Activated T-helper 1 cell treated with anti-CD3 and anti-CD28 coated beads, Interleukin-12 subunit alpha, Interleukin-12 subunit beta, Interleukin-2, Interleukin-4 antibody, amounts not matched to agents 30 ng/mL and 10 ng/mL and 1 ng/mL, durations not matched to agents 14 hours and 24 hours and 36 hours (primary cell): Measurements from ENCODE around the gene SLC5A2. TPM values are rescaled to one million over a fixed set of nuclear protein-coding genes. Genes with fewer than 3 reads are reported as not detected.
A peak's percentile ranks its signal among the peaks of the same experiment; 100 is the strongest.
"Not testable (repeated sequence)": the region's sequence is repeated elsewhere in the genome, so short reads cannot be mapped to it uniquely, and the experiment has no call there.

Experiments used
- DNase-seq: peaks from one replicate; pipeline ENCODE4 v3.0.0; 2021; ENCODE audit warnings: low spot score
- H3K27ac Mint-ChIP-seq: one replicate; pipeline ENCODE4 v1.8.0; 2021; ENCODE audit warnings: mild to moderate bottlenecking, mixed read lengths
- H3K27me3 Mint-ChIP-seq: one replicate; pipeline ENCODE4 v1.8.0; 2022; ENCODE audit warnings: mild to moderate bottlenecking, moderate library complexity, mixed read lengths; ENCODE audit not compliant: insufficient read depth
- H3K36me3 Mint-ChIP-seq: one replicate; pipeline ENCODE4 v1.8.0; 2021; ENCODE audit warnings: low read depth, mixed read lengths
- H3K4me1 Mint-ChIP-seq: one replicate; pipeline ENCODE4 v1.8.0; 2021; ENCODE audit warnings: low read depth, mixed read lengths
- H3K4me3 Mint-ChIP-seq: one replicate; pipeline ENCODE4 v1.8.0; 2021; ENCODE audit warnings: mild to moderate bottlenecking, moderate library complexity, mixed read lengths
- H3K9me3 Mint-ChIP-seq: one replicate; pipeline ENCODE4 v1.8.0; 2021; ENCODE audit warnings: mixed read lengths
- intact Hi-C: fragments of 100-400 bp; cut with micrococcal nuclease; formaldehyde crosslinking; loops from one replicate; pipeline ENCODE4 v1.15.1; 2024
- total RNA-seq: library from RNA; stranded (reverse); gene quantifications from 2 replicates; pipeline ENCODE4 v1.2.3, GENCODE V29; 2022

SLC5A2 gene
- total RNA-seq, 1 donor from 2014 or later = not detected

GRCh38 chr16:31474773-31475738 lies 7.9 kb upstream of the SLC5A2 start:
- no peak for DNase-seq
- Mint-ChIP-seq H3K9me3 (no peaks in the 10 kb centered on the region), H3K4me1 (peaks cover 23% of the 10 kb centered on the region), H3K36me3 (peaks cover 2% of the 10 kb centered on the region), H3K27me3 (peaks cover 55% of the 10 kb centered on the region), H3K4me3 (peak overlapping the region; percentile 6), H3K27ac (no peak overlapping the region)
- intact Hi-C loops = loop anchor here (10.0 kb wide), 1 partner anchor 60 kb away; no protein-coding TSS in a partner anchor

GRCh38 chr16:31475946-31476302 lies 7.0 kb upstream of the SLC5A2 start:
- no peak for DNase-seq
- Mint-ChIP-seq H3K27me3 (peaks cover 55% of the 10 kb centered on the region), H3K4me1 (peaks cover 23% of the 10 kb centered on the region), H3K36me3 (peaks cover 2% of the 10 kb centered on the region), H3K9me3 (no peaks in the 10 kb centered on the region), H3K27ac (no peak overlapping the region), H3K4me3 (peak overlapping the region; percentile 79)
- intact Hi-C loops = loop anchor here (2.0 to 10.0 kb wide), 3 partner anchors 59 to 393 kb away; a partner anchor contains a TSS

GRCh38 chr16:31476303-31477219 lies 6.4 kb upstream of the SLC5A2 start:
- H3K4me3 Mint-ChIP-seq = peak overlapping the region; percentile 79
- intact Hi-C loops = loop anchor here (1.0 to 10.0 kb wide), 7 partner anchors 11 to 392 kb away; partner anchors contain the start of genes ARMC5 and RUSF1
- H3K27me3 Mint-ChIP-seq = peaks cover 50% of the 10 kb centered on the region
- H3K36me3 Mint-ChIP-seq = peaks cover 2% of the 10 kb centered on the region
- peak; percentile 70 for DNase-seq
- no peaks in the 10 kb centered on the region for H3K9me3 Mint-ChIP-seq
- H3K27ac Mint-ChIP-seq = no peak overlapping the region
- peaks cover 23% of the 10 kb centered on the region for H3K4me1 Mint-ChIP-seq

GRCh38 chr16:31477220-31478216 lies 5.4 kb upstream of the SLC5A2 start:
- H3K9me3 Mint-ChIP-seq = no peaks in the 10 kb centered on the region
- no peak overlapping the region for H3K27ac Mint-ChIP-seq
- DNase-seq = no peak
- peaks cover 2% of the 10 kb centered on the region for H3K36me3 Mint-ChIP-seq
- H3K4me1 Mint-ChIP-seq = peaks cover 19% of the 10 kb centered on the region
- H3K27me3 Mint-ChIP-seq = peaks cover 46% of the 10 kb centered on the region
- intact Hi-C loops = loop anchor here (1.0 to 10.0 kb wide), 7 partner anchors 10 to 391 kb away; partner anchors contain the start of genes ARMC5 and RUSF1
- peak overlapping the region; percentile 76 for H3K4me3 Mint-ChIP-seq

- Mint-ChIP-seq H3K36me3 (no peaks in the 10 kb centered on the region), H3K27me3 (peaks cover 36% of the 10 kb centered on the region), H3K4me3 (no peak overlapping the region), H3K4me1 (peaks cover 14% of the 10 kb centered on the region), H3K9me3 (no peaks in the 10 kb centered on the region), H3K27ac (no peak overlapping the region)
- DNase-seq = no peak
- intact Hi-C loops = loop anchor here (10.0 kb wide), 1 partner anchor 56 kb away; no protein-coding TSS in a partner anchor
These were observed 4.0 kb upstream of the SLC5A2 start for GRCh38 chr16:31478956-31479355.

- no peak overlapping the region for H3K4me3 Mint-ChIP-seq
- intact Hi-C loops = loop anchor here (10.0 kb wide), 1 partner anchor 55 kb away; no protein-coding TSS in a partner anchor
These were observed 3.2 kb upstream of the SLC5A2 start for GRCh38 chr16:31479751-31480150.

GRCh38 chr16:31480851-31481536 lies 1.9 kb upstream of the SLC5A2 start:
- intact Hi-C loops = no loop called here
- no peaks in the 10 kb centered on the region for H3K9me3 Mint-ChIP-seq
- peaks cover 14% of the 10 kb centered on the region for H3K4me1 Mint-ChIP-seq
- H3K36me3 Mint-ChIP-seq = no peaks in the 10 kb centered on the region
- H3K27ac Mint-ChIP-seq = no peak overlapping the region
- no peak for DNase-seq
- peaks cover 34% of the 10 kb centered on the region for H3K27me3 Mint-ChIP-seq
- H3K4me3 Mint-ChIP-seq = no peak overlapping the region

More at GRCh38 chr16:31479751-31480150, 3.2 kb upstream of the SLC5A2 start:
- H3K36me3 Mint-ChIP-seq = no peaks in the 10 kb centered on the region
- no peak for DNase-seq
- H3K27ac Mint-ChIP-seq = no peak overlapping the region
- H3K4me1 Mint-ChIP-seq = peaks cover 14% of the 10 kb centered on the region
- peaks cover 33% of the 10 kb centered on the region for H3K27me3 Mint-ChIP-seq
- H3K9me3 Mint-ChIP-seq = no peaks in the 10 kb centered on the region

- intact Hi-C loops, H3K9me3 Mint-ChIP-seq: not testable (repeated sequence)
These were observed 1.1 kb downstream of the SLC5A2 start for GRCh38 chr16:31484048-31484447.

GRCh38 chr16:31484491-31485171 lies 1.7 kb downstream of the SLC5A2 start:
- no peaks in the 10 kb centered on the region for H3K9me3 Mint-ChIP-seq
- H3K4me1 Mint-ChIP-seq = no peaks in the 10 kb centered on the region
- intact Hi-C loops = no loop called here
- H3K36me3 Mint-ChIP-seq = no peaks in the 10 kb centered on the region
- H3K27me3 Mint-ChIP-seq = peaks cover 39% of the 10 kb centered on the region
- no peak for DNase-seq
- H3K27ac Mint-ChIP-seq = no peak overlapping the region
- H3K4me3 Mint-ChIP-seq = no peak overlapping the region

More at GRCh38 chr16:31484048-31484447, 1.1 kb downstream of the SLC5A2 start:
- DNase-seq, H3K27ac Mint-ChIP-seq, H3K36me3 Mint-ChIP-seq, H3K4me3 Mint-ChIP-seq, H3K4me1 Mint-ChIP-seq: not testable (repeated sequence)
- peaks cover 41% of the 10 kb centered on the region for H3K27me3 Mint-ChIP-seq

GRCh38 chr16:31485571-31485970 lies 2.6 kb downstream of the SLC5A2 start:
- no peak overlapping the region for H3K27ac Mint-ChIP-seq
- intact Hi-C loops = no loop called here
- H3K36me3 Mint-ChIP-seq = no peaks in the 10 kb centered on the region
- peak overlapping the region; percentile 50 for H3K4me3 Mint-ChIP-seq
- H3K4me1 Mint-ChIP-seq = no peaks in the 10 kb centered on the region
- H3K9me3 Mint-ChIP-seq = no peaks in the 10 kb centered on the region
- peaks cover 32% of the 10 kb centered on the region for H3K27me3 Mint-ChIP-seq
- no peak for DNase-seq

GRCh38 chr16:31486045-31486444 lies 3.1 kb downstream of the SLC5A2 start:
- Mint-ChIP-seq H3K4me1 (no peaks in the 10 kb centered on the region), H3K9me3 (no peaks in the 10 kb centered on the region), H3K27me3 (peaks cover 27% of the 10 kb centered on the region), H3K27ac (peak overlapping the region; percentile 75), H3K4me3 (peak overlapping the region; percentile 50), H3K36me3 (peaks cover 2% of the 10 kb centered on the region)
- intact Hi-C loops = loop anchor here (2.0 kb wide), 1 partner anchor 23 kb away; the partner anchor contains the start of gene RUSF1
- no peak for DNase-seq
